ENCODE data around the gene ITGA8. TPM values are rescaled to one million over a fixed set of nuclear protein-coding genes. Genes with fewer than 3 reads are reported as not detected.

ITGA8 gene
- polyA plus RNA-seq, 1 donor (not counting 4 experiments of a cell fraction or from before 2014, with no cell fraction given): not detected

DNA sequence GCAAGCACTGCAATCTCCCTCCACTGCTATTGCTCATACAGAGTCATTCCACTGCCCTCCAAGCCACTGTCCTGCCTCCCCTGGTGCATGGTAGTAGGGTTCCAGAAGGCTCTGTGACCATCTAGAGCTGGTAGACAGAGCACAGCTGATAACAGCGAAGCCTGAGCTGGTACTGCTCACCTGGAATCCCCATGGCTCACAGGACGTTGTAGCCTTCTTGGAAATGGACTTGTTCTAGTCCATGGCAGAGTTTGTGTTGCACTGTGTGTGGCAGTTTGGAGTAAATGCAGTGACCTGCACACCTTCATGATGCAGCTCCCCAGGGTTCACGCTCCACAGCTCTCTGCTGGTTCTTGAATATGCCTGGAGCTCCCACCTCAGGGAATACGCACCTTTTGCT is 67.0 kb downstream of the ITGA8 start:
- Histone ChIP-seq H4K20me1 (ENCODE audit: control insufficient read depth, extremely low read depth, insufficient read depth, low read length) (no peaks in the 10 kb centered on the region), H3K9me1 (ENCODE audit: control insufficient read depth, extremely low read depth, insufficient read depth, low read length) (no peaks in the 10 kb centered on the region), H3K27me3 (ENCODE audit: control insufficient read depth, extremely low read depth, insufficient read depth, low read length) (no peaks in the 10 kb centered on the region), H3K4me3 (ENCODE audit: control insufficient read depth in 2 of 3, extremely low read depth in 1 of 3, insufficient read depth in 2 of 3, low read depth in 1 of 3, low read length in 3 of 3) (no peak overlapping the region), H3K27ac (ENCODE audit: control insufficient read depth, insufficient read depth, low read length) (no peak overlapping the region), H3K4me2 (ENCODE audit: control insufficient read depth, extremely low read depth, insufficient read depth, low read depth, low read length) (no peak overlapping the region), H3K9ac (ENCODE audit: control insufficient read depth, extremely low read depth, insufficient read depth, low read length) (no peak overlapping the region), H3K79me2 (ENCODE audit: control insufficient read depth, insufficient read depth, low read length) (no peaks in the 10 kb centered on the region), H2AFZ (ENCODE audit: control insufficient read depth, low read length) (no peak overlapping the region), H3K4me1 (ENCODE audit: control insufficient read depth, extremely low read depth, insufficient read depth, low read length) (no peaks in the 10 kb centered on the region), H3K36me3 (ENCODE audit: control insufficient read depth in 2 of 2, extremely low read depth in 1 of 2, insufficient read depth in 2 of 2, low read length in 2 of 2) (no peaks in the 10 kb centered on the region), H3K9me3 (ENCODE audit: control insufficient read depth, low read depth, low read length) (no peaks in the 10 kb centered on the region)
- DNase-seq (ENCODE audit: low read depth, low spot score): no peak
- dilution Hi-C loops (cut with MboI; ENCODE audit: extremely low pct_ligation_motif_present, low sequenced_read_pairs): no loop called here
- TF ChIP-seq, protein P1, sequence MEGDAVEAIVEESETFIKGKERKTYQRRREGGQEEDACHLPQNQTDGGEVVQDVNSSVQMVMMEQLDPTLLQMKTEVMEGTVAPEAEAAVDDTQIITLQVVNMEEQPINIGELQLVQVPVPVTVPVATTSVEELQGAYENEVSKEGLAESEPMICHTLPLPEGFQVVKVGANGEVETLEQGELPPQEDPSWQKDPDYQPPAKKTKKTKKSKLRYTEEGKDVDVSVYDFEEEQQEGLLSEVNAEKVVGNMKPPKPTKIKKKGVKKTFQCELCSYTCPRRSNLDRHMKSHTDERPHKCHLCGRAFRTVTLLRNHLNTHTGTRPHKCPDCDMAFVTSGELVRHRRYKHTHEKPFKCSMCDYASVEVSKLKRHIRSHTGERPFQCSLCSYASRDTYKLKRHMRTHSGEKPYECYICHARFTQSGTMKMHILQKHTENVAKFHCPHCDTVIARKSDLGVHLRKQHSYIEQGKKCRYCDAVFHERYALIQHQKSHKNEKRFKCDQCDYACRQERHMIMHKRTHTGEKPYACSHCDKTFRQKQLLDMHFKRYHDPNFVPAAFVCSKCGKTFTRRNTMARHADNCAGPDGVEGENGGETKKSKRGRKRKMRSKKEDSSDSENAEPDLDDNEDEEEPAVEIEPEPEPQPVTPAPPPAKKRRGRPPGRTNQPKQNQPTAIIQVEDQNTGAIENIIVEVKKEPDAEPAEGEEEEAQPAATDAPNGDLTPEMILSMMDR (optimal IDR thresholded peaks at IDR 0.05 in 1 of 3, IDR thresholded peaks at IDR 0.05 in 1 of 3, conservative IDR thresholded peaks at IDR 0.05 in 1 of 3; ENCODE audit: extremely low read depth in 1 of 3, insufficient read depth in 2 of 3, low read length in 3 of 3): no peak
- FAIRE-seq: no peak

DNA sequence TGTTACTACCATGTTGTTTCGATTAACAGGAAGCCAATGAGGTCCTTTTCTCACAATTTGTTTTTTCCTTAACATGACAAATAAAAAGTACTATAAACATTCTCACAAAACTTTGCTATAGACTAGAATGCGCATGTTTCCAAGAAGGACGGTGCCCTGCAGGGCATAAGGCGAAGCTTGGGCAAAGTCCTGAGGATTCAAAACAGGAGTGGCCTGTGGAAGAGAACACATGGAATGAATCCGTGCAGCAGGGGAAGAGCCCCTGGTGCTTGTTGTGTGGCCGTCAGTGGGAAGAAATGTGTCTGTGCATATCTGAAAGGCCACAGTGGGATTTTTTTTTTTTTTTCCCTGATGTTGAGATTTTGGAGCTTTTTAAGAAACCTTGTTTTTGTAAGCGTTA is 67.6 kb downstream of the ITGA8 start:
- Histone ChIP-seq H3K9ac (ENCODE audit: control insufficient read depth, extremely low read depth, insufficient read depth, low read length) (no peak overlapping the region), H4K20me1 (ENCODE audit: control insufficient read depth, extremely low read depth, insufficient read depth, low read length) (no peaks in the 10 kb centered on the region), H2AFZ (ENCODE audit: control insufficient read depth, low read length) (no peak overlapping the region), H3K4me1 (ENCODE audit: control insufficient read depth, extremely low read depth, insufficient read depth, low read length) (no peaks in the 10 kb centered on the region), H3K79me2 (ENCODE audit: control insufficient read depth, insufficient read depth, low read length) (no peaks in the 10 kb centered on the region), H3K36me3 (ENCODE audit: control insufficient read depth in 2 of 2, extremely low read depth in 1 of 2, insufficient read depth in 2 of 2, low read length in 2 of 2) (no peaks in the 10 kb centered on the region), H3K4me2 (ENCODE audit: control insufficient read depth, extremely low read depth, insufficient read depth, low read depth, low read length) (no peak overlapping the region), H3K9me1 (ENCODE audit: control insufficient read depth, extremely low read depth, insufficient read depth, low read length) (no peaks in the 10 kb centered on the region), H3K27ac (ENCODE audit: control insufficient read depth, insufficient read depth, low read length) (no peak overlapping the region), H3K9me3 (ENCODE audit: control insufficient read depth, low read depth, low read length) (no peaks in the 10 kb centered on the region), H3K4me3 (ENCODE audit: control insufficient read depth in 2 of 3, extremely low read depth in 1 of 3, insufficient read depth in 2 of 3, low read depth in 1 of 3, low read length in 3 of 3) (no peak overlapping the region), H3K27me3 (ENCODE audit: control insufficient read depth, extremely low read depth, insufficient read depth, low read length) (no peaks in the 10 kb centered on the region)
- TF ChIP-seq, protein P1 (optimal IDR thresholded peaks at IDR 0.05 in 1 of 3, IDR thresholded peaks at IDR 0.05 in 1 of 3, conservative IDR thresholded peaks at IDR 0.05 in 1 of 3; ENCODE audit: extremely low read depth in 1 of 3, insufficient read depth in 2 of 3, low read length in 3 of 3): no peak
- TF ChIP-seq EZH2 (IDR thresholded peaks at IDR 0.05; ENCODE audit: low read length): no peak
- DNase-seq (ENCODE audit: low read depth, low spot score) (no peak), FAIRE-seq (no peak)
- dilution Hi-C loops (cut with MboI; ENCODE audit: extremely low pct_ligation_motif_present, low sequenced_read_pairs): no loop called here
